Stimulated activated CD8-positive, alpha-beta memory T cell treated with anti-CD3 and anti-CD28 coated beads, Interleukin-15, amount 100 ng/mL, for 24 hours (primary cell): Measurements from ENCODE around the gene HRH3.

Source experiments
- DNase-seq: peaks from one replicate; pipeline ENCODE4 v3.0.0-alpha.2; 2020; ENCODE audit warnings: low read depth

Gene HRH3

DNA sequence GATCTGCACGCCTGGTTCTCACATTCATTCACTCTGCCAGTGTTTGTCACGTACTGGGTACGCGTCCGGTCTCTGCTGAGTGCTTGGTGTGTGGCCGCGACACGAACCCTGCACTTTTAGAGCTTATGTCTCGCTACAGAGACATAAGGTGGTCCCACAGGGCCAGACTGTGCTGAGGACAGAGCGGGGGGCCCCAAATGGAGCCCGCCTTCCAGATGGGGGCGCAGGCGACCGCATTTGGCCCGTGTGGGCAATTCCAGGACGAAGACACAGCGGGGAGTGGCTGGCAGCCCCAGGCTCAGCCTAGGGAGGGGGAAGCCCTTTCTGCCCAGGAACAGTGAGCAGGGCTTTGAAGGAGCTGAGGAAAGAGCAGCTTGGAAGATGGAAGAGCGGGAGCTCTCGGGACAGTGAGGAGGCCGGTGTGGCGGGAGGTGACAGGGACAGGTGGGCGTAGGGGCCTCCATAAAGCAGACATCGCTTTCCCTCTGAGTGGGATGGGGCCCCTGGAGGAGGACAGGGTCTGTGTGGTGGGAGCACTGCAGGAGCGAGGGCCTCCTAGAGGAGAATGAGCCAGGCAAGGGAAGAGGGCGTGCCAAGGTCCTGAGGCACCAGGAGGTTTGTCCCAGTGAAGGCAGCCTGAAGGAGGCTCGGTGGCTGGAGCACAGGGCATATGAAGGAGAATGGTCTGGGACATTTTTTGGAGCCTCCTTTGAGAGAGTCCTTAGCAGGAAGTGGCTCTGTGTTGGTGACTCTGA is 45.0 kb downstream of the HRH3 start:
- no peak for DNase-seq

DNA sequence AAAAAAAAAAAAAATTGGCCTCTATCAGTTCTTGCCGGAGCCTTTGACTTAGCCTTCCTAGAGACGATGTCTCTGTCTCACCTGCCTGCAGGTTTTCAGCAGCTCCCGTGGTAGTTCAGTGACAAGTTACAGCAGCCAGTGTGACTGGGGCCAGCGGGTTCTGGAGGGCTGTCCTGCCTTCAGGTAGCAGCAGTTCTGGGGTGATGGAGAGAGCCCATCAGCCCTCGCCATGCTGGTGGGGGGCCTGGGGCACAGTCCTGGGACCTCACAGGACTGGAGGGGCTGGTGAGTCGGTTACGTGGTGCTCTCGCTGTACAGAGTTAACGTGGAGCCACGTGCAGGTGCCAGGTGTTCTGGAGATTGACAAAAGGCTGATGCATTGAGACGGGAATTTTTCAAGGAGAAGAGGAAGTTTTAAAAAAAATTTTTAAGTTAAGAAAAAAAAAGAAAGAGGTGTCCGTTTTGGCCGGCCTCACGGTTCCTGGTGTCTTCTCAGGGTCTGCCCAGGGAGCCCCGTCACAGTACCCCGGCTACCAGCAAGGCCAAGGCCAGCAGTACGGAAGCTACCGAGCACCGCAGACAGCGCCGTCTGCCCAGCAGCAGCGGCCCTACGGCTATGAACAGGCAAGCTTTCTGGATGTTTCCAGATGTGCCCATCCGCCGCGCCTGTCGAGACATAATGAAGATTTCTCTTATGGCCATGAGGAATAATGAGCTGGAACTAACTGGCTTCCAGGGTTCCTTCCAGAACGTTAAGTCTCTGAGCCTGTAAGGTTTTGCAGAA is 45.9 kb downstream of the HRH3 start:
- no peak for DNase-seq

DNA sequence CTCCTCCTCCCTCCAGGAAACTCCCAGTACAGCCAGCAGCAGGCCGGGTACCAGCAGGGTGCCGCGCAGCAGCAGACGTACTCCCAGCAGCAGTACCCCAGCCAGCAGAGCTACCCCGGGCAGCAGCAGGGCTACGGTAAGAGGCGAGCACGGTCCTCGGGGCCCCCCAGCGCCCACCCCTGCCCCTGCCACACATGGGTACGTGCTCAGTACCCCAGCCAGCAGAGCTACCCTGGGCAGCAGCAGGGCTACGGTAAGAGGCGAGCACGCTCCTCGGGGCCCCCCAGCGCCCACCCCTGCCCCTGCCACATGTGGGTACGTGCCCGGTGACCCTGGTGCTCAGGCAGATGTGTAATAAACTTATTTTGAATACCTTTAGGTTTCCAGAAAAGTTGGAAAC is 47.4 kb downstream of the HRH3 start:
- DNase-seq: no peak

DNA sequence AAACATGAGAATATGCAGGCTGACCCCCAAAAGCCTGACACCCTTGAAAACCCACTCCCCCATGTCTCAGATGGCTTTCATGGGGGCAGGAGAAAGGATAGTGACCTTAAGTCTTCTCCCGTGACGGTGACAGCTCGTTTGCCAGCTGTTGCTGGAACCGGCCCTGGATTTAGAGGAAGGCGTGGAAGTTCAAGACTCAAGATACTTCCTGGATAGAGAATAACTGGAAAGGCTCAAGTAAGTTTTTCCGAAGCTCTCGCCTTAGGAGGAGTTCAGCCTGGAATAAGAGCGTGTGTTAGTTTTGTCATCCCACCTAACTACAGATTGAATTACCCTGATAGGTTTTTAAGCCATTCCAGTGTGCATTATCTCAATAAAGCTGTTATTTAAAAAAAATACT is 48.8 kb downstream of the HRH3 start:
- no peak for DNase-seq

GRCh38 chr20:62170536-62170935 is 49.5 kb downstream of the HRH3 start:
- DNase-seq: no peak

- DNase-seq: no peak
Observed at GRCh38 chr20:62168890-62169435, 51.1 kb downstream of the HRH3 start.

GRCh38 chr20:62168061-62168460 is 52.0 kb downstream of the HRH3 start:
- DNase-seq: no peak

- DNase-seq: no peak
Observed at GRCh38 chr20:62167474-62167873, 52.6 kb downstream of the HRH3 start.

DNA sequence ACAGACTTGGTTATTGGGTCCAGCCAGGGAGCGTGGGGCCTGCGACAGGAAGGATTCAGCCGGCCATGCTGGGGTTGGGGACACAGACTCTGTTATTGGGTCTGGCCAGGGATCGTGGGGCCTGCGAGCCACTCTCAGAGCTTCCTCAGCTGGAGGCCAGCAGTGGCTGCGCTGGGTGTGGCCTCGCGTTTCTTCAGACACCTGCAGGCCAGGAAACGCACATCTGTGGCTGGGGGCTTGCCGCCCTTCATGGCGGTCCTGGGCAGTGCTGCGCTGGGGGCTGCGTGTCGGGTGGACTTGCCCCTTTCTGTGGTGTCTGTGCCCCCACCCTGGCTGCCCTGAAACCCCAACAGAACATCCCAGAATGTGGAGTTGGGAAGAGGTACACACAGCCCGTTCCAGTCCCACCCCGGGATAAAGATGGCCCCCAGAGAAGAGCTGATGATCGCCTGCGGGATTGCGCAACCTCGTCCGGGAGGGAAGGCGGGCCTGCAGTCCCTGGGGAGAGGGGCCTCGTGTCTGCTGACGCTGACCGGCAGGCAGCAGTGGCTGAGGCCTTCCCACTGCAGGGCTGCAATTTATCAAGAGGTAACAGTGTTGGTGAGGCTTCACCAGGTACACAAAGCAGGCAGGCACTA is 54.2 kb downstream of the HRH3 start:
- no peak for DNase-seq
